A673 (cell line): ENCODE results near the gene ECEL1.

Experiments
- CTCF ChIP-seq: fragments of 300-800, 200-600 bp; sonication (generic); conservative IDR thresholded peaks from 2 replicates; pipeline ENCODE4 v1.5.1; 2017; ENCODE audit warnings: low read depth, mild to moderate bottlenecking, antibody characterized with exemption, low read length, moderate library complexity, mixed read lengths
- EZH2 ChIP-seq: fragments of 200-600 bp; sonication (generic); IDR thresholded peaks from 2 replicates; pipeline ENCODE4 v1.6.1; 2017; ENCODE audit warnings: borderline replicate concordance, low read depth, mild to moderate bottlenecking, mixed read lengths, antibody characterized with exemption, low read length; ENCODE audit not compliant: poor library complexity, severe bottlenecking

GRCh38 chr2:232486558-232487384, 863 bp downstream of the ECEL1 start:
- no peak for TF ChIP-seq CTCF
- peak; percentile 69 for TF ChIP-seq EZH2
